NCI-H1105 (cell line): ENCODE data around the gene JMJD4.

Experiments used
- DNase-seq: peaks from one replicate; lab custom pipeline; 2025; lab: John Stamatoyannopoulos, UW

The JMJD4 gene

GRCh38 chr1:227749916-227750710 is 15.0 kb upstream of the JMJD4 start:
- DNase-seq: no peak

GRCh38 chr1:227749225-227749624 is 14.1 kb upstream of the JMJD4 start:
- DNase-seq: no peak

GRCh38 chr1:227748496-227749182 is 13.5 kb upstream of the JMJD4 start:
- no peak for DNase-seq

- no peak for DNase-seq
Observed at GRCh38 chr1:227747948-227748495, 12.9 kb upstream of the JMJD4 start.

GRCh38 chr1:227747382-227747781 is 12.3 kb upstream of the JMJD4 start:
- no peak for DNase-seq

GRCh38 chr1:227746676-227747075 is 11.6 kb upstream of the JMJD4 start:
- DNase-seq: no peak

GRCh38 chr1:227745568-227746265 is 10.6 kb upstream of the JMJD4 start:
- DNase-seq: no peak

- DNase-seq: no peak
Observed at GRCh38 chr1:227744668-227745067, 9.6 kb upstream of the JMJD4 start.

GRCh38 chr1:227742738-227743715 is 7.9 kb upstream of the JMJD4 start:
- DNase-seq: no peak

GRCh38 chr1:227741166-227741870 is 6.2 kb upstream of the JMJD4 start:
- no peak for DNase-seq

- DNase-seq: no peak
Observed at GRCh38 chr1:227740401-227740960, 5.4 kb upstream of the JMJD4 start.

- no peak for DNase-seq
Observed at GRCh38 chr1:227739636-227740035, 4.5 kb upstream of the JMJD4 start.

- no peak for DNase-seq
Observed at GRCh38 chr1:227738820-227739219, 3.7 kb upstream of the JMJD4 start.

- DNase-seq: no peak
Observed at GRCh38 chr1:227736814-227737432, 1.8 kb upstream of the JMJD4 start.

- DNase-seq: no peak
Observed at GRCh38 chr1:227735539-227736285, 610 bp upstream of the JMJD4 start.

- no peak for DNase-seq
Observed at GRCh38 chr1:227734546-227734855, 601 bp downstream of the JMJD4 start.

- DNase-seq: no peak
Observed at GRCh38 chr1:227733751-227734545, 1.2 kb downstream of the JMJD4 start.

- no peak for DNase-seq
Observed at GRCh38 chr1:227733309-227733705, 1.8 kb downstream of the JMJD4 start.
